HEK293 (cell line): ENCODE data around the gene RANBP10.

ENCODE experiments used
- KLF16 ChIP-seq: fragments of 450-650 bp; formaldehyde crosslinking; IDR thresholded peaks from 2 replicates; pipeline ENCODE4 v1.5.1; 2017; ENCODE audit warnings: missing biosample characterization, missing genetic modification characterization
- SETDB1 ChIP-seq: IDR thresholded peaks from one replicate; pipeline ENCODE4 v1.6.1; 2017; ENCODE audit warnings: mild to moderate bottlenecking, low read length, moderate library complexity, mixed read lengths; ENCODE audit not compliant: insufficient read length
- ZFP37 ChIP-seq: fragments of 450-650 bp; formaldehyde crosslinking; IDR thresholded peaks from 2 replicates; pipeline ENCODE4 v1.5.1; 2016; ENCODE audit warnings: missing biosample characterization, missing genetic modification characterization
- ZNF10 ChIP-seq: fragments of 450-650 bp; formaldehyde crosslinking; IDR thresholded peaks from 2 replicates; pipeline ENCODE4 v1.5.1; 2017; ENCODE audit warnings: missing biosample characterization, missing genetic modification characterization
- ZNF37A ChIP-seq: fragments of 450-650 bp; IDR thresholded peaks from 2 replicates; pipeline ENCODE4 v1.5.1; 2018; ENCODE audit warnings: missing biosample characterization, missing genetic modification characterization
- ZNF544 ChIP-seq: fragments of 450-650 bp; formaldehyde crosslinking; IDR thresholded peaks from 2 replicates; pipeline ENCODE4 v1.5.0; 2017; ENCODE audit warnings: missing biosample characterization, missing genetic modification characterization
- ZNF549 ChIP-seq: fragments of 450-650 bp; IDR thresholded peaks from 2 replicates; pipeline ENCODE4 v1.5.1; 2018; ENCODE audit warnings: missing biosample characterization, missing genetic modification characterization, mild to moderate bottlenecking, inconsistent platforms, moderate library complexity
- TF ChIP-seq, protein P1 (sequence below): fragments of 450-650 bp; formaldehyde crosslinking; IDR thresholded peaks from 2 replicates; pipeline ENCODE4 v1.5.1; 2016; ENCODE audit warnings: missing biosample characterization, missing genetic modification characterization
- TF ChIP-seq, protein P2 (sequence below): fragments of 450-650 bp; formaldehyde crosslinking; IDR thresholded peaks from 2 replicates; pipeline ENCODE4 v1.5.1; 2016; ENCODE audit warnings: missing biosample characterization, missing genetic modification characterization

DNA sequence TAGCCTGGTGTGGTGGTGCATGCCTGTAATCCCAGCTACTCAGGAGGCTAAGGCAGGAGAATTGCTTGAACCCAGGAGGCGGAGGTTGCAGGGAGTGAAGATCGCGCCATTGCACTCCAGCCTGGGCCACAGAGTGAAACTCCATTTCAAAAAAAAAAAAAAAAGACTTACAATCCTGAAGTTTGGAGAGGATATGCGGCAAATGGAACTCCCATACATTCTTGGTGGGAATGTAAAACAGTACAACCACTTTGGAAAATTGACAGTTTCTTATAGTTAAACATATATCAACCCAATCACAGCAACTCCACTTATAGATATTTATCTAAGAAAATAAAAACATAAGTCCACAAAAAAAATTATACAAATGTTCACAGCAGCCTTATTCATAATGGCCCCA lies 99.2 kb downstream of the RANBP10 start:
- TF ChIP-seq ZFP37 (tag by site-specific recombination) (no peak), KLF16 (no peak), SETDB1 (no peak), ZNF549 (tag by site-specific recombination) (no peak), ZNF37A (tag by site-specific recombination) (no peak), ZNF544 (no peak), ZNF10 (tag by site-specific recombination) (no peak)
- TF ChIP-seq, protein P1, sequence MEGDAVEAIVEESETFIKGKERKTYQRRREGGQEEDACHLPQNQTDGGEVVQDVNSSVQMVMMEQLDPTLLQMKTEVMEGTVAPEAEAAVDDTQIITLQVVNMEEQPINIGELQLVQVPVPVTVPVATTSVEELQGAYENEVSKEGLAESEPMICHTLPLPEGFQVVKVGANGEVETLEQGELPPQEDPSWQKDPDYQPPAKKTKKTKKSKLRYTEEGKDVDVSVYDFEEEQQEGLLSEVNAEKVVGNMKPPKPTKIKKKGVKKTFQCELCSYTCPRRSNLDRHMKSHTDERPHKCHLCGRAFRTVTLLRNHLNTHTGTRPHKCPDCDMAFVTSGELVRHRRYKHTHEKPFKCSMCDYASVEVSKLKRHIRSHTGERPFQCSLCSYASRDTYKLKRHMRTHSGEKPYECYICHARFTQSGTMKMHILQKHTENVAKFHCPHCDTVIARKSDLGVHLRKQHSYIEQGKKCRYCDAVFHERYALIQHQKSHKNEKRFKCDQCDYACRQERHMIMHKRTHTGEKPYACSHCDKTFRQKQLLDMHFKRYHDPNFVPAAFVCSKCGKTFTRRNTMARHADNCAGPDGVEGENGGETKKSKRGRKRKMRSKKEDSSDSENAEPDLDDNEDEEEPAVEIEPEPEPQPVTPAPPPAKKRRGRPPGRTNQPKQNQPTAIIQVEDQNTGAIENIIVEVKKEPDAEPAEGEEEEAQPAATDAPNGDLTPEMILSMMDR (tag by site-specific recombination) = no peak
- TF ChIP-seq, protein P2, sequence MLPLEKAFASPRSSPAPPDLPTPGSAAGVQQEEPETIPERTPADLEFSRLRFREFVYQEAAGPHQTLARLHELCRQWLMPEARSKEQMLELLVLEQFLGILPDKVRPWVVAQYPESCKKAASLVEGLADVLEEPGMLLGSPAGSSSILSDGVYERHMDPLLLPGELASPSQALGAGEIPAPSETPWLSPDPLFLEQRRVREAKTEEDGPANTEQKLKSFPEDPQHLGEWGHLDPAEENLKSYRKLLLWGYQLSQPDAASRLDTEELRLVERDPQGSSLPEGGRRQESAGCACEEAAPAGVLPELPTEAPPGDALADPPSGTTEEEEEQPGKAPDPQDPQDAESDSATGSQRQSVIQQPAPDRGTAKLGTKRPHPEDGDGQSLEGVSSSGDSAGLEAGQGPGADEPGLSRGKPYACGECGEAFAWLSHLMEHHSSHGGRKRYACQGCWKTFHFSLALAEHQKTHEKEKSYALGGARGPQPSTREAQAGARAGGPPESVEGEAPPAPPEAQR (tag by site-specific recombination) = no peak
